ENCODE results near the gene PLCG2. TPM values are rescaled to one million over a fixed set of nuclear protein-coding genes. Genes with fewer than 3 reads are reported as not detected.

The PLCG2 gene
- total RNA-seq, 2 experiments from 2014 or later: 10.1 to 11.1 TPM

DNA sequence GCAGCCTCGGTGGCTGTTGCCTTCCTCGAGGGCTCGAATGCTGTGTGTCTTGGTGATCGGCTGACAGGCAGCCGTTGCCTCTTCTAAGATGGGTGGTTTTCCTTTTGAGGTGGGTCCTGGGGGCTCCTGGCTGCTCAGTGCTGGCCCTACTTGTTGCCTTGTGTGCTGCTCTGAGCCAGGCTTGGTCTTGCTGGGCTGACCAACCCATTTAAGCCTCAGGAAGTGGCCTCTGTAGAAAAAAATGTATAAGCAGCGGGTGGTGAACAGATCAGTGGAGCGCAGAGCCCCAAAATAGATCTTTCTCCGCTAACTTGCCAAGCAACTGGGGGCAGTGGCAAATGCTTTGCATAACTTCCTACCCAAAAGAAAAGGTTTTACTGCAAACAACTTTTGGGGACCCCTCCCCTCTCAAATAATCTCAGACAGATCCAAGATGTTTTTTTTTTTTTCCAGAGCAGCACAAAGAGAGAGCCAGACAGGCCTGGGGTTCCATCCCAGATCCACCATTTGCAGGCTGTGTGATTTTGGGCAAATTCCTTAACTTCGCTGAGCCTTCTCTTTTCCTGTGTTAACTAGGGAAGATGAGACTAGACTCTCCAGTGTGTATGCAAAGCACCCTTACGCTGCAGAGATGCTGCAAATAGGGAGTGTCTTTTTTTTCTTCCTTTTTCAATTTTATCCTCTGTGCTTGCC, 42.5 kb downstream of the PLCG2 start:
- DNase-seq: no peak
- no peak overlapping the region for H3K4me3 Mint-ChIP-seq
- H3K27me3 Mint-ChIP-seq (ENCODE audit: low read depth): peaks cover 2% of the 10 kb centered on the region
- peaks cover 41% of the 10 kb centered on the region for H3K4me1 Mint-ChIP-seq (ENCODE audit: low read depth)
- H3K9me3 Mint-ChIP-seq (ENCODE audit: insufficient read depth): no peaks in the 10 kb centered on the region
- no peaks in the 10 kb centered on the region for H3K36me3 Mint-ChIP-seq (ENCODE audit: low read depth)
- CTCF ChIA-PET: no interaction called here
- no peak for ATAC-seq
- H3K27ac Mint-ChIP-seq: no peak overlapping the region
- POLR2A ChIA-PET: no interaction called here

DNA sequence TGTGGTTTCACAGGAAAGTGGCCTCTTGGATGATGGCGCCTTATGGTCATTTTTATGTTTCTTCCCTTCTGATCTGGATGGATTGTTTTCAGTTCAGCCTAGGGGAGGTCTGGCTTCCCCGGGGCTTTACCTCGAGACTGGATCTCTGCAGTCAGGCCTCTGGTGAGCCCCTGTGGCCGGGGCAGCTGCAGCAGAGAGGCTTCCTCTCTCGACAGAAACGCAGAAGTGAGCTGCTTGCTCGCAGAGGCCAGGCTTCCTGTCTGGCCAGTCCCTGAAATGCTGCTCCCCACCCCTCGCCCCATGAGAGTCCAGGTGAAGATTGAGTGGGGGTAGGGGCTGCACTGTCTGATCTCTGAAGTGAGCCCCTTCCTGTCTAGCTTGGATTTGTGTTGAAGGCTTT, 44.0 kb downstream of the PLCG2 start:
- H3K27me3 Mint-ChIP-seq (ENCODE audit: low read depth): peaks cover 2% of the 10 kb centered on the region
- DNase-seq (no peak), ATAC-seq (peak; percentile 49)
- H3K36me3 Mint-ChIP-seq (ENCODE audit: low read depth): no peaks in the 10 kb centered on the region
- ChIA-PET CTCF (interaction anchor here (1.0 kb wide), 1 partner anchor 50 kb away, joined by 3 read pairs; no protein-coding TSS in a partner anchor), POLR2A (interaction anchor here (1.2 kb wide), 1 partner anchor 12 kb away, joined by 3 read pairs; no protein-coding TSS in a partner anchor)
- H3K27ac Mint-ChIP-seq: peak overlapping the region; percentile 76
- no peak overlapping the region for H3K4me3 Mint-ChIP-seq
- no peaks in the 10 kb centered on the region for H3K9me3 Mint-ChIP-seq (ENCODE audit: insufficient read depth)
- H3K4me1 Mint-ChIP-seq (ENCODE audit: low read depth): peaks cover 31% of the 10 kb centered on the region

DNA sequence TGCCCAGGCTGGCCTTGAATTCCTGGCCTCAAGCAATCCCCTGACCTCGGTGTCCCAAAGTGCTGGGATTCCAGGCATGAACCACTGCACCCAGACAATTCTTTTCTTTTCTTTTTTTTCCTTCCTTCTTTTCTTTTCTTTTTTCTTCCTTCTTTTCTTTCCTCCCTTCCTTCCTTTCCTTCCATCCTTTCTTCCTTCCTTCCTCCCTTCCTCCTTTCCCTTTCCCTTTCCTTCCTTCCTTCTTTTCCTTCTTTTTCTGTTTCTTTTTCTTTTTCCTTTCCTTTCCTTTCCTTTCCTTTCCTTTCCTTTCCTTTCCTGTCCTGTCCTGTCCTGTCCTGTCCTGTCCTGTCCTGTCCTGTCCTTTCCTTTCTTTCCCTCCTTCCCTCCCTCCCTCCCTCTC, 44.6 kb downstream of the PLCG2 start:
- Mint-ChIP-seq H3K27ac (no peak overlapping the region), H3K9me3 (ENCODE audit: insufficient read depth) (no peaks in the 10 kb centered on the region), H3K4me3 (no peak overlapping the region), H3K4me1 (ENCODE audit: low read depth) (peaks cover 26% of the 10 kb centered on the region), H3K36me3 (ENCODE audit: low read depth) (no peaks in the 10 kb centered on the region), H3K27me3 (ENCODE audit: low read depth) (peaks cover 2% of the 10 kb centered on the region)
- ChIA-PET POLR2A (interaction anchor here (1.2 kb wide), 1 partner anchor 11 kb away, joined by 3 read pairs; no protein-coding TSS in a partner anchor), CTCF (interaction anchor here (1.0 kb wide), 1 partner anchor 49 kb away, joined by 3 read pairs; no protein-coding TSS in a partner anchor)
- ATAC-seq (no peak), DNase-seq (no peak)

DNA sequence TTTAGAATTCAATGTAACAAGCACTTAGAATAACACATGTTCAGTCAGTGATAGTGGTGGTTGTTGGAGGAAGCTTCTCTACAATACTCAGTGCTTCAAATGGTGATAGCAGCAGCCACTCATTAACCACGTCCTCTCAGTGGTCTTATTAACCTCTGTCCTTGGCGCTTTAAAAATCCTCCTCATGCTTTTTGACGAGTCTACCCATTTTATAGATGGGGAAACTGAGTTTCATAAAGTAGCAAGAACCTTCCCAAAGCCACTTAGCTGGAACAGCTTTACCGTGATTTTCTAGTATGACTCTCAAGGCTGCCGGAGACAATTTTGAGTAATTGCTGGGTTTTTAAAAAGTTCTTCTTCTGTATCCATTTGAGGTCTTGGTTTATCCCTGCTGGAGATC, 47.4 kb downstream of the PLCG2 start:
- Mint-ChIP-seq H3K9me3 (ENCODE audit: insufficient read depth) (no peaks in the 10 kb centered on the region), H3K27ac (no peak overlapping the region), H3K4me1 (ENCODE audit: low read depth) (peaks cover 36% of the 10 kb centered on the region), H3K36me3 (ENCODE audit: low read depth) (no peaks in the 10 kb centered on the region), H3K27me3 (ENCODE audit: low read depth) (peaks cover 2% of the 10 kb centered on the region), H3K4me3 (no peak overlapping the region)
- DNase-seq (no peak), ATAC-seq (no peak)
- POLR2A ChIA-PET: no interaction called here
- CTCF ChIA-PET: no interaction called here

DNA sequence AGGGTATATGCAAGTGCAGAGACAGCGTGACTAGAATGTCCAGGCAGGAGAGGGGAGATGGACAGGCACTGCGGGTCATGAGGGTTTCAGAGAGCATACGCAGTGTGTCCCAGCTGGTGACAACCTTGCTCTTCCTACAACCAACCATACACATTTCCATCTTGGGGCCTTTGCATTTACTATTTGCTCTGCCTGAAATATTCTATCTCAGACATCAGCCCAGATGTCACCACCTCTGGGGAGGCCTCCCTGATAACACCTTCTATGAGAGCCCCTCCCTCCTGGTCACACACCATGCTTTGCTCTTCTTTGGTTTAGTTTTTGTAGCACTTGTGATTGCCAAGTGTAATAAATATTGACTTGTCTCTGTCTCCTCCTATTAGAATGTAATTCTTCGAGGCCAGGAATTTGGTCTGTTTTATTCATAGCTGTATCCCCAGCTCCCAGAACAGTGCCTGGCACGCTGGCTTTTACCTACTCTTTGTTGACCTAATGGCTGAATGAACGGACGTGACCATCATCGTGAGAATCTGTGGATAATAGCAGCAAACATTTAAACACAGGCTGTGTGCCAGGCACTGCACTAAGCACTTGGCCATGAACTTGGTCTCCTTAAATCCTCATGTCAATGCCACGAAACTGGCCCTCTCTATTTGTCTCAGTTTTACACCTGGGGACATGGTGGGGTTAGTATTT, 51.9 kb downstream of the PLCG2 start:
- ChIA-PET CTCF (interaction anchor here (0.8 to 1.3 kb wide), 4 partner anchors 25 to 93 kb away, joined by 3 read pairs; no protein-coding TSS in a partner anchor), POLR2A (interaction anchor here (1.8 kb wide), 1 partner anchor 11 kb away, joined by 5 read pairs; no protein-coding TSS in a partner anchor)
- ATAC-seq (no peak), DNase-seq (no peak)
- peak overlapping the region; percentile 60 for H3K4me3 Mint-ChIP-seq
- H3K9me3 Mint-ChIP-seq (ENCODE audit: insufficient read depth): no peaks in the 10 kb centered on the region
- H3K4me1 Mint-ChIP-seq (ENCODE audit: low read depth): peaks cover 47% of the 10 kb centered on the region
- no peaks in the 10 kb centered on the region for H3K27me3 Mint-ChIP-seq (ENCODE audit: low read depth)
- no peaks in the 10 kb centered on the region for H3K36me3 Mint-ChIP-seq (ENCODE audit: low read depth)
- H3K27ac Mint-ChIP-seq: peak overlapping the region; percentile 87

DNA sequence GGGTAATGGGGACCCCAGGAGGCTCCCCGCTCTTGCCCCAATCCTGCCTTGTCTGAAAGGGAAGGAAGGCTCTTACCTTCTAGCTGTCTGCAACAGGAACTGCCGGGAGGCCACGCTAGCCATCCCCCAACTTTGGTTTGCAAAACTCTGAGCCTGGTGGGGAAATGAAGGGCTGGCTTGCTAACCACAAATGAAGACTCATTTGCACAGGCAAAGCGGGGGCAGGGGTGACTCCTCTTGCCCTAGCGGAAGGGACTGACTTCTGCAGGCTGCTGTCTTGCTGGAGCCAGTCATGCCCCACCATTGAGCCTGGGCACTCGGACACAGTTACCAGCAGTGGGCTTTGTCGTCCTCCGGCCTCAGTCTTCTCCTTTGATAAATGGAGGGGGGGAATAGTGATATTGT, 52.6 kb downstream of the PLCG2 start:
- Mint-ChIP-seq H3K36me3 (ENCODE audit: low read depth) (no peaks in the 10 kb centered on the region), H3K27me3 (ENCODE audit: low read depth) (no peaks in the 10 kb centered on the region), H3K4me3 (peak overlapping the region; percentile 60), H3K4me1 (ENCODE audit: low read depth) (peaks cover 46% of the 10 kb centered on the region), H3K9me3 (ENCODE audit: insufficient read depth) (no peaks in the 10 kb centered on the region), H3K27ac (peak overlapping the region; percentile 87)
- ATAC-seq: peak; percentile 91
- POLR2A ChIA-PET: interaction anchor here (1.8 kb wide), 1 partner anchor 10 kb away, joined by 5 read pairs; no protein-coding TSS in a partner anchor
- peak; percentile 84 for DNase-seq
- CTCF ChIA-PET: interaction anchor here (0.8 to 1.4 kb wide), 5 partner anchors 10 to 94 kb away, joined by 3 to 7 read pairs (median 3); no protein-coding TSS in a partner anchor

DNA sequence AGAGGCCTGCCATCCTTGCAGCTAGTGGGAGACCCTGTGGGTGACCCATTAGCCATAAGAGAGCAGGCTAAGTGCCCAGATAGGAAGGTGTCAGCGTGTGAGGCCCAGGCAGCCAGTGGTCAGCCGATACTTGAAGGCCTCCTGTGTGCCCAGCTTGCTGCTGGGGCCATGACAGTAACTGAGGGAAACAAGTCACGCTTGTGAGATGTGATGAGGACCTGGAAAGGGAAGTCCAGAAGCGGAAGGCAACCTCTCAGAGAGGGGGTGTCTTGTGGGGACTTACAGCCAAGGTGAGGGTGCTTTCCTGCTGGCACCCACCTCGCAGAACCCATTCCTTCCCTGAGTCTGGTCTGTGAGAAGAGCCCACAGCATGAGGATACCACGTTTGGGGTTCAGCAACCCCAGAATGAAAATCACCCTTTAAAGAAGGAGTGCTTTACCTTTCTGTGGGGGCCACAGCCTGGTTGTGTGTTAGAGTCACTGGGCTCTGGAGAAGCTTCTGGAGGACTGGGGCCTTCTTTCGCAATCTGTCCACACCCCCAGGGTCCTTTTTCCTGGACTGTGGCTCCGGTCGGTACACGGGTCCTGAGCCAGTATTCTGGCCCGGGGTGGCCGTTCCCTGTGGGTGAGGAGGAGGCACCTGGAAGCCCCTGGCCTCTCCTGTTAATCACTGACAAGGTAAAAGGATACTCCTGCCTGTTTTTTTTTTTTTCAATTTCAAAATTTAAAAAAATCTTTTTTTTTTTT, 53.9 kb downstream of the PLCG2 start:
- CTCF ChIA-PET: interaction anchor here (0.6 to 1.4 kb wide), 4 partner anchors 9 to 75 kb away, joined by 3 to 7 read pairs (median 3); no protein-coding TSS in a partner anchor
- POLR2A ChIA-PET: no interaction called here
- Mint-ChIP-seq H3K9me3 (ENCODE audit: insufficient read depth) (no peaks in the 10 kb centered on the region), H3K27me3 (ENCODE audit: low read depth) (peaks cover 3% of the 10 kb centered on the region), H3K4me1 (ENCODE audit: low read depth) (peaks cover 50% of the 10 kb centered on the region), H3K36me3 (ENCODE audit: low read depth) (no peaks in the 10 kb centered on the region), H3K27ac (no peak overlapping the region), H3K4me3 (no peak overlapping the region)
- no peak for ATAC-seq
- no peak for DNase-seq

DNA sequence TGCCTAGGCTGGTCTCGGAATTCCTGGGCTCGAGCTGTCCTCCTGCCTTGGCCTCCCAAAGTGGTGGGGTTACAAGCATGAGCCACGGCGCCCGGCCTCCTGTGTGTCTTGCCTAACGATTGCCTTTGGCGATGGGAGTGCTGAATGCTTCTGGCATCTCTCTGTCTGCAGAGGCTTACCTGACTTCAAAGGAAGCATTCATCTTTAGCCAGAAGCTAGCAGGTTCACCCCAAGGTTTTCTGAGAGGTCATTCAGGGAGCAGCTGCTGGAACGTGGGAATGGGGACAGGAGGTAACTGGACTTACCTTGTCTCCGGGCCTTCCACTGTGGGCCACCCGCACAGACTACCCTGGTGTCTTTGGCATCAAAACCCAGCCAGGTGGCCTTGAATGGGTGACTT, 54.7 kb downstream of the PLCG2 start:
- POLR2A ChIA-PET: no interaction called here
- H3K27ac Mint-ChIP-seq: no peak overlapping the region
- DNase-seq (no peak), ATAC-seq (no peak)
- no peaks in the 10 kb centered on the region for H3K9me3 Mint-ChIP-seq (ENCODE audit: insufficient read depth)
- CTCF ChIA-PET: interaction anchor here (1.0 to 1.5 kb wide), 2 partner anchors 15 to 40 kb away, joined by 3 to 10 read pairs; no protein-coding TSS in a partner anchor
- peaks cover 3% of the 10 kb centered on the region for H3K27me3 Mint-ChIP-seq (ENCODE audit: low read depth)
- peaks cover 52% of the 10 kb centered on the region for H3K4me1 Mint-ChIP-seq (ENCODE audit: low read depth)
- no peak overlapping the region for H3K4me3 Mint-ChIP-seq
- H3K36me3 Mint-ChIP-seq (ENCODE audit: low read depth): no peaks in the 10 kb centered on the region

DNA sequence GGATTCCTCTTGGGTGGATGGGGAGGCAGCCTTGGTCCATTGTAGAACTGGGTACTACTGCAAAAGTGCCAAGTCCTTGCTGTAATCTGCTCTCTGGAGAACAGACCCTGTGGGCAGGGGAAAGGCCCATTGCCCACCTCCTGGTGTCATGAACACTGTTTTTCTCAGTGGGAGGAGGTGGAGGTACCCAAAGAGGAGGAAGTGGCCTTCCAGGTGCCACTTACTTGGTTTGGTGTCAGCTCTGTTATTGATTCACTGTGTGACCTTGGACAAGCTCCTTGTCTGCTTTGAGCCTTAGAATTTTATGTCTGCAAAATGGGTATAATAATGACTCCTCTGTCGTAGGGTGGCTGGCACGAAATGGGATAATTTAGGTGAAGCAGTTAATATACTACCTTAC, 55.8 kb downstream of the PLCG2 start:
- no peak for ATAC-seq
- Mint-ChIP-seq H3K4me3 (no peak overlapping the region), H3K36me3 (ENCODE audit: low read depth) (no peaks in the 10 kb centered on the region), H3K9me3 (ENCODE audit: insufficient read depth) (no peaks in the 10 kb centered on the region), H3K27ac (no peak overlapping the region), H3K27me3 (ENCODE audit: low read depth) (peaks cover 3% of the 10 kb centered on the region), H3K4me1 (ENCODE audit: low read depth) (peaks cover 55% of the 10 kb centered on the region)
- ChIA-PET POLR2A (interaction anchor here (0.8 to 1.0 kb wide), 2 partner anchors 11 to 36 kb away, joined by 3 to 4 read pairs; no protein-coding TSS in a partner anchor), CTCF (interaction anchor here (1.5 to 1.7 kb wide), 2 partner anchors 39 to 53 kb away, joined by 4 to 10 read pairs; no protein-coding TSS in a partner anchor)
- DNase-seq: no peak

DNA sequence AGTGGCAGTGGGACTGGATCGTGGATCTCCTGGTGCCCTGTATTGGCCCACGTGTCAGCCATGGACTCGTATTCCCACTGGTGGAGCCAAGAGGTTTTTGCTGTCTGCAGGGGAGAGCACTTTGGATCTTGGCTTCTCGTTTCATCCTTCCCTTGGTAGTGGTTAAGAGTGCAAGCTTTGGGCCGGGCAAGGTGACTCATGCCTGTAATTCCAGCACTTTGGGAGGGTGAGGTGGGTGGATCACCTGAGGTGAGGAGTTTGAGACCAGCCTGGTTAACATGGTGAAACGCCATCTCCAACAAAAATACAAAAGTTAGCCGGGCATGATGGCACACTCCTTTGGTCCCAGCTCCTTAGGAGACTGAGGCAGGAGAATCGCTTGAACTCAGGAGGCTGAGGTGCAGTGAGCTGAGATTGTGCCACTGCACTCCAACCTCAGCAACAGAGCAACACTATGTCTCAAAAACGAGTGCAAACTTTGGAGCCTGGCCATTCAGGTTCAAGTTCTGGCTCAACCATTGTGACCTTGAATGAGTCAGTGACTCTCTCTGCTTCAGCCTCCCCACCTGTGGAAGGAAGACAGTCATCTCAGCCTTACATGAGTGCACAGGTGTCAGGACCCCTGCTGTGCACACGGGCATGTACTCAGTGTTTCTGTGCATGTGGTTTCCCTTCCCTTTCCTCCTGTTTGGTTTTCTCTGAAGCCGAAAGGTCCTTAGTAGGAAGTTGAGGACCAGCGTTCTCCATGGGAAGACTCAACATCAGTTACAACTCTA, 57.4 kb downstream of the PLCG2 start:
- H3K27ac Mint-ChIP-seq: peak overlapping the region; percentile 10

DNA sequence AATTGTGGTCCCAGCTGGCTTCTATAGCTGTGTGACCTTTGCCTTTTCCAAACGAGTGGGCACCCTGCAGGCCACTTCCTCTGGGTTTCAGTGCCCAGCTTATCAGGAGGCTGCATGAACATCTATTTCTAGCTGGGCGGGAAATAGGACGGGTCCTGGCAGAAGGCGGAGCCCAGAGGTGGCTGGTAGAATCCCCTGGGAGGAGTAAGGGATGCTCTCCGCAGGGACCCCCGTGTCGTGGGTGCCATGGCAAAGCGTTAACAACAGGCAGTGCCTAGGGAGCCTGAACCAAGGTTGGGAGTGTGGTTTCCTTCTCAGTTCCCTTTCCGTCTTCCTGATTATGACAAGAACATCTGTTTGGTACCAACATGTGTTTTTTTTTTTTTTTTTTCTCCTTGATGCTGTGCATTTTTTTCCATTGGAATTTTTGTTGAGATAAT, 58.2 kb downstream of the PLCG2 start:
- H3K4me1 Mint-ChIP-seq (ENCODE audit: low read depth): peaks cover 45% of the 10 kb centered on the region
- H3K9me3 Mint-ChIP-seq (ENCODE audit: insufficient read depth): no peaks in the 10 kb centered on the region
- H3K4me3 Mint-ChIP-seq: no peak overlapping the region
- ChIA-PET POLR2A (no interaction called here), CTCF (no interaction called here)
- H3K27ac Mint-ChIP-seq: no peak overlapping the region
- H3K36me3 Mint-ChIP-seq (ENCODE audit: low read depth): no peaks in the 10 kb centered on the region
- no peak for ATAC-seq
- no peak for DNase-seq
- peaks cover 3% of the 10 kb centered on the region for H3K27me3 Mint-ChIP-seq (ENCODE audit: low read depth)

More for the DNA sequence above, 57.4 kb downstream of the PLCG2 start:
- POLR2A ChIA-PET: interaction anchor here (1.0 kb wide), 1 partner anchor 43 kb away, joined by 3 read pairs; no protein-coding TSS in a partner anchor
- no peaks in the 10 kb centered on the region for H3K9me3 Mint-ChIP-seq (ENCODE audit: insufficient read depth)
- H3K4me3 Mint-ChIP-seq: no peak overlapping the region
- ATAC-seq: no peak
- peaks cover 45% of the 10 kb centered on the region for H3K4me1 Mint-ChIP-seq (ENCODE audit: low read depth)
- CTCF ChIA-PET: no interaction called here
- H3K36me3 Mint-ChIP-seq (ENCODE audit: low read depth): no peaks in the 10 kb centered on the region
- H3K27me3 Mint-ChIP-seq (ENCODE audit: low read depth): peaks cover 3% of the 10 kb centered on the region
- DNase-seq: no peak

Measured in activated CD8-positive, alpha-beta T cell treated with anti-CD3 and anti-CD28 coated beads, Interleukin-2, amount 10 ng/mL, durations not matched to agents 7 days and 5 days (primary cell).